ENCODE results near the gene DCDC2.

DNA sequence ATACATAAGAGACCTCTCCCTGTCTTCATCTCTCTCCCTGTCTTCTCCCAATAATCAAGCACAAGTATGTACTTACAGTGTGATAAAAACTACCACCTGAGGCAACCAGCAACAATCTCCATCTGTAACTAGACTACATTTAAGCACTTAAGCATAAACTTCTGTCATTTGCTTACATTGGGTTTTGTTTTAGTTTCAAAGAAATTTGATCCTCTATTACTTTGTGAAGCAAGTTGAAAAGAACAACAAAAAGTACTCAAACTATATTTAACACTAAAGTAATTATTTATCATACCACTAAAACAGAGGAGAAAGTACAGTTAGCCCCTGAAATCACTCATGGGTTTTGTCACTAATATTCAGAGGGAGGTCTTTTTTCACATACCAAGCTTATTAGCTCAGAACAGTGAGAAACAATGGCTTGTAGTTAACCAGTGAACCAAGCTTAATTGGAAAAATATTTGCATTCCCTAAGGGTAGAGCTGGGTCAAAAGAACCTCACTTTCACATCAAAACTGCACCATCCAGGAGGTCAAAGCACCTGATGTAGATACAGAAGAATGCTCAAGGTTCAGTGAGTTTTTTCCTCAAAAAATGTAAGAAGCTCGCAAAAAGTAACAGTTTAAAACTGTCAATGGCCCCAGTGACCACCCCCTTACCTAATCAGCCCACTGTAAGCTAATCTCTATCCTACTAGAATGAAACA is 34.1 kb downstream of the DCDC2 start:
- TF ChIP-seq, protein P1, sequence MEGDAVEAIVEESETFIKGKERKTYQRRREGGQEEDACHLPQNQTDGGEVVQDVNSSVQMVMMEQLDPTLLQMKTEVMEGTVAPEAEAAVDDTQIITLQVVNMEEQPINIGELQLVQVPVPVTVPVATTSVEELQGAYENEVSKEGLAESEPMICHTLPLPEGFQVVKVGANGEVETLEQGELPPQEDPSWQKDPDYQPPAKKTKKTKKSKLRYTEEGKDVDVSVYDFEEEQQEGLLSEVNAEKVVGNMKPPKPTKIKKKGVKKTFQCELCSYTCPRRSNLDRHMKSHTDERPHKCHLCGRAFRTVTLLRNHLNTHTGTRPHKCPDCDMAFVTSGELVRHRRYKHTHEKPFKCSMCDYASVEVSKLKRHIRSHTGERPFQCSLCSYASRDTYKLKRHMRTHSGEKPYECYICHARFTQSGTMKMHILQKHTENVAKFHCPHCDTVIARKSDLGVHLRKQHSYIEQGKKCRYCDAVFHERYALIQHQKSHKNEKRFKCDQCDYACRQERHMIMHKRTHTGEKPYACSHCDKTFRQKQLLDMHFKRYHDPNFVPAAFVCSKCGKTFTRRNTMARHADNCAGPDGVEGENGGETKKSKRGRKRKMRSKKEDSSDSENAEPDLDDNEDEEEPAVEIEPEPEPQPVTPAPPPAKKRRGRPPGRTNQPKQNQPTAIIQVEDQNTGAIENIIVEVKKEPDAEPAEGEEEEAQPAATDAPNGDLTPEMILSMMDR (IDR thresholded peaks at IDR 0.05; ENCODE audit: borderline replicate concordance, extremely low read depth, low read length, poor library complexity, severe bottlenecking), result no peak
- no peak for TF ChIP-seq EZH2 (IDR thresholded peaks at IDR 0.05; ENCODE audit: borderline replicate concordance, low read depth, low read length, severe bottlenecking)
